Tibial nerve (tissue), 4 donors: Measurements from ENCODE around the gene SH3TC1. TPM values are rescaled to one million over a fixed set of nuclear protein-coding genes. Genes with fewer than 3 reads are reported as not detected.

Experiments used
- DNase-seq, 2 donors: peaks; one replicate each; pipeline ENCODE4 v3.0.0-alpha.2; 2019; ENCODE audit warnings: low spot score in 2 of 2
- H3K27ac ChIP-seq, 4 donors: fragments of 200-600 bp; sonication (generic) in 3 of 4; one replicate each; pipeline ENCODE4 v1.5.1; 2017 to 2019; ENCODE audit warnings: mild to moderate bottlenecking in 1 of 4
- H3K27me3 ChIP-seq, 2 donors: fragments of 200-600 bp; sonication (generic) in 1 of 2; one replicate each; pipeline versions ENCODE4 v1.5.1 to v1.6.0; 2017 to 2019
- H3K36me3 ChIP-seq, 3 donors: fragments of 200-600 bp; sonication (generic); one replicate each; pipeline ENCODE4 v1.5.1; 2018 to 2019
- H3K4me1 ChIP-seq, 4 donors: fragments of 200-600 bp; sonication (generic) in 3 of 4; one replicate each; pipeline ENCODE4 v1.5.1; 2017 to 2019
- H3K4me3 ChIP-seq, 4 donors: fragments of 200-600 bp; sonication (generic) in 3 of 4; one replicate each; pipeline ENCODE4 v1.5.1; 2017 to 2019; ENCODE audit warnings: mild to moderate bottlenecking in 1 of 4, moderate library complexity in 1 of 4
- H3K9me3 ChIP-seq, 4 donors: fragments of 200-600 bp; sonication (generic) in 3 of 4; one replicate each; pipeline ENCODE4 v1.5.1; 2017 to 2019
- EP300 ChIP-seq, 2 donors: sonication (generic); formaldehyde crosslinking; IDR thresholded peaks; one replicate each; pipeline ENCODE4 v1.6.1; 2017; ENCODE audit warnings: antibody characterized with exemption in 2 of 2, mild to moderate bottlenecking in 1 of 2
- POLR2A ChIP-seq, 2 donors: fragments of 450-650 bp; IDR thresholded peaks; one replicate each; pipeline ENCODE4 v1.6.1; 2017; ENCODE audit warnings: antibody characterized with exemption in 2 of 2, mild to moderate bottlenecking in 2 of 2, moderate library complexity in 2 of 2
- WGBS, 2 donors: methylation state at CpG; one replicate each; pipeline ENCODE4 v1.1.5; 2018; 5-methylcytosine and 5-hydroxymethylcytosine counted together
- total RNA-seq, 4 donors: library from RNA; depleted of rRNA; stranded (reverse); fragments of >200 nt; gene quantifications; one replicate each; pipeline ENCODE4 v1.1.0, GENCODE V29; 2016
- TF ChIP-seq, protein P1 (sequence below), 5 experiments: fragments of 200-600 bp in 3 of 5; fragments of 450-650 bp in 2 of 5; sonication (generic) in 3 of 5; IDR thresholded peaks; one replicate each; pipeline ENCODE4 v1.5.1; 2016 to 2019; ENCODE audit warnings: antibody characterized with exemption in 5 of 5, mild to moderate bottlenecking in 3 of 5, moderate library complexity in 2 of 5

The SH3TC1 gene
- total RNA-seq, 4 donors from 2014 or later: 31.6 to 176 (median 69.7) TPM

DNA sequence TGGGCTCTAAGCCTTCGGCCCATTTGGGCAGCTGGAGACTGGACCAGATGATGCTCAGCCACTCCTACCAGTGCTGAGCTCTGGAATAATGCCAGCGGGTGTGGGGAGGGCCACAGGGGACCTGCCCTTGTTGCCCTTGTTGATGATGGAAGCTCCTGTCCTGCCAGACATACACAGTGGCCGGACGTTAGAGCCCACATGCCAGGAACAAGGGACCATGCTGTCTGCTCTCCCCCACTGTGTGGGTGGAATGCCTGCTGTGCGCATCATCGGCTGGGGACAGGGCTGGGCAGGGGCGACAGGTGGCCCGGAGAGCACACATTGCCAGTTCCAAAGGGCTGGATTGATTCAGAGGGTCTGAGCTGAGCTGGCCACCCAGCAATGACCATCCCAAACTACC, 42.5 kb upstream of the SH3TC1 start:
- peak in 1 of 2 donors; percentile 26 for TF ChIP-seq EP300 (IDR thresholded peaks at IDR 0.05)
- TF ChIP-seq, protein P1, sequence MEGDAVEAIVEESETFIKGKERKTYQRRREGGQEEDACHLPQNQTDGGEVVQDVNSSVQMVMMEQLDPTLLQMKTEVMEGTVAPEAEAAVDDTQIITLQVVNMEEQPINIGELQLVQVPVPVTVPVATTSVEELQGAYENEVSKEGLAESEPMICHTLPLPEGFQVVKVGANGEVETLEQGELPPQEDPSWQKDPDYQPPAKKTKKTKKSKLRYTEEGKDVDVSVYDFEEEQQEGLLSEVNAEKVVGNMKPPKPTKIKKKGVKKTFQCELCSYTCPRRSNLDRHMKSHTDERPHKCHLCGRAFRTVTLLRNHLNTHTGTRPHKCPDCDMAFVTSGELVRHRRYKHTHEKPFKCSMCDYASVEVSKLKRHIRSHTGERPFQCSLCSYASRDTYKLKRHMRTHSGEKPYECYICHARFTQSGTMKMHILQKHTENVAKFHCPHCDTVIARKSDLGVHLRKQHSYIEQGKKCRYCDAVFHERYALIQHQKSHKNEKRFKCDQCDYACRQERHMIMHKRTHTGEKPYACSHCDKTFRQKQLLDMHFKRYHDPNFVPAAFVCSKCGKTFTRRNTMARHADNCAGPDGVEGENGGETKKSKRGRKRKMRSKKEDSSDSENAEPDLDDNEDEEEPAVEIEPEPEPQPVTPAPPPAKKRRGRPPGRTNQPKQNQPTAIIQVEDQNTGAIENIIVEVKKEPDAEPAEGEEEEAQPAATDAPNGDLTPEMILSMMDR (IDR thresholded peaks at IDR 0.05): no peak
- TF ChIP-seq POLR2A (IDR thresholded peaks at IDR 0.05): no peak
- no peaks in the 10 kb centered on the region for H3K36me3 ChIP-seq
- H3K27ac ChIP-seq: peak overlapping the region in 1 of 4 donors; percentile 77
- peaks cover 0 to 38% (median 22%) of the 10 kb centered on the region in 4 donors for H3K4me1 ChIP-seq
- WGBS, 2 donors: 43 to 67% methylated on average over 5 to 8 of the region's 8 CpGs
- peaks cover 0 to 16% of the 10 kb centered on the region in 2 donors for H3K27me3 ChIP-seq
- peak overlapping the region in 1 of 4 donors; percentile 96 for H3K4me3 ChIP-seq
- DNase-seq: no peak
- H3K9me3 ChIP-seq: no peaks in the 10 kb centered on the region

DNA sequence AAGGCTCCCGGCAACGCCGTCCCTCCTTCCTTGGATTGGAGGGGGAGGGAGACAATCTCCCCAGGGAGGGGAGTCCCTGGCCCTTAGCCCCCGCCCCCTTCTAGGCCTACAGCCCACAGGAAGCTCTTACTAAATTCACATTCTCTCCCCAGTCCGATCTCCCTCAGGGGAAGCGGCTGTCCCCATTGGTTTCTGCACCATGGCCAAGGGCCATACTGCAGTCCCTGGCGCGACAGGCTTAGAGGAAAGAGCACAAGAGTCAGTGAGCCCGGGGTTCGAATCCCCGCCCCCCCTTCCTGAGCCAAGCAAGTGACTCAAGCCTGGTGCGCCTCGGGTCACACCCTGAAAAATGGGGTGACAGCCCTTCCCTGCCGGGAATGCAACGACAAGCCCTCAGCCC, 41.6 kb upstream of the SH3TC1 start:
- Histone ChIP-seq H3K4me1 (peaks cover 0 to 38% (median 22%) of the 10 kb centered on the region in 4 donors), H3K36me3 (no peaks in the 10 kb centered on the region), H3K4me3 (peak overlapping the region; percentile 65 to 96 (median 86)), H3K9me3 (no peaks in the 10 kb centered on the region), H3K27me3 (peaks cover 0 to 16% of the 10 kb centered on the region in 2 donors), H3K27ac (peak overlapping the region in 1 of 4 donors; percentile 77)
- no peak for DNase-seq
- WGBS, 2 donors: 21 to 25% methylated on average over 15 of the region's 15 CpGs
- TF ChIP-seq EP300 (IDR thresholded peaks at IDR 0.05): peak in 1 of 2 donors; percentile 13
- TF ChIP-seq POLR2A (IDR thresholded peaks at IDR 0.05): no peak
- TF ChIP-seq, protein P1 (IDR thresholded peaks at IDR 0.05): no peak

DNA sequence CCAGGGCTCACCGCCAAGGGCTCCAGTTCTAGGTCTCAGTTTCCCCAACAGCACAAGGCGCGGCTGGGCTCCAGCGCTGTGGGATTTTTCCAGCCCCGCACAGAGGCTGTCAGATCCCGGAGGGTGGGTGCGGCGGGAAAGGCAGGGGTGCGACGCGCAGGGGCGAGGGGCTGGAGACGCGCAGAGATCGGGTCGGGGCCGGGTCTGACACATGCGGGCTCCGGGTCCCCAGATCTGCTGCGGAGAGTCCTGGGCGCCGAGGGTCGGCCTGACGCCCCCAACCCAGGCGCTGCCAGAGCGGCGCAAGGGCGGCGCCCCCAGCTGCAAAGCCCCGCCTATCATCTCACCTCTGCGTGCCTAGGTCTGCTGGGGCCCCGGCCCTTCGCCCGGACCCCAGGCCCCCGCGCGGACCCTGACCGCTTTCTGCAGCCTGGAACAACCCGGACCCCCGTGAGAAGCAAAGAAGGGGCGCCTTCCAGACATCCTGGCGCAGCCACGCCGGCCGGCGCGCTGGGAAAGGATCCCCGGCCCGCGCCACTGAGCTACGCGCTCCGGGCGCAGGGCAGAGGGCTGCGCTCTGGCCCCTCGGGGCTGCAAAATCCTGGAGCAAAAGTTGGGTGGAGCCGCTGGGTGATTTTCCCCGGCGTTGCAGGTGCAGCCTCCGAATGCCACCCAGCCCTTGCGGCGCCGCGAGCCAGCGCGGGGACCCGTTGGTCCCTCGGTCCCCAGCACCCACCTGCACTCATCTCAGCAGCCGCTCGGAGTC, 41.0 kb upstream of the SH3TC1 start:
- no peak for DNase-seq
- H3K36me3 ChIP-seq: no peaks in the 10 kb centered on the region
- TF ChIP-seq EP300 (IDR thresholded peaks at IDR 0.05): no peak
- TF ChIP-seq, protein P1 (IDR thresholded peaks at IDR 0.05): no peak
- no peak for TF ChIP-seq POLR2A (IDR thresholded peaks at IDR 0.05)
- H3K9me3 ChIP-seq: no peaks in the 10 kb centered on the region
- H3K27me3 ChIP-seq: peaks cover 0 to 16% of the 10 kb centered on the region in 2 donors
- H3K4me3 ChIP-seq: peak overlapping the region; percentile 65 to 96 (median 86)
- peak overlapping the region in 2 of 4 donors; percentile 56 to 77 for H3K27ac ChIP-seq
- WGBS, 2 donors: 1 to 2% methylated on average over 16 to 29 of the region's 70 CpGs
- peaks cover 0 to 38% (median 22%) of the 10 kb centered on the region in 4 donors for H3K4me1 ChIP-seq

DNA sequence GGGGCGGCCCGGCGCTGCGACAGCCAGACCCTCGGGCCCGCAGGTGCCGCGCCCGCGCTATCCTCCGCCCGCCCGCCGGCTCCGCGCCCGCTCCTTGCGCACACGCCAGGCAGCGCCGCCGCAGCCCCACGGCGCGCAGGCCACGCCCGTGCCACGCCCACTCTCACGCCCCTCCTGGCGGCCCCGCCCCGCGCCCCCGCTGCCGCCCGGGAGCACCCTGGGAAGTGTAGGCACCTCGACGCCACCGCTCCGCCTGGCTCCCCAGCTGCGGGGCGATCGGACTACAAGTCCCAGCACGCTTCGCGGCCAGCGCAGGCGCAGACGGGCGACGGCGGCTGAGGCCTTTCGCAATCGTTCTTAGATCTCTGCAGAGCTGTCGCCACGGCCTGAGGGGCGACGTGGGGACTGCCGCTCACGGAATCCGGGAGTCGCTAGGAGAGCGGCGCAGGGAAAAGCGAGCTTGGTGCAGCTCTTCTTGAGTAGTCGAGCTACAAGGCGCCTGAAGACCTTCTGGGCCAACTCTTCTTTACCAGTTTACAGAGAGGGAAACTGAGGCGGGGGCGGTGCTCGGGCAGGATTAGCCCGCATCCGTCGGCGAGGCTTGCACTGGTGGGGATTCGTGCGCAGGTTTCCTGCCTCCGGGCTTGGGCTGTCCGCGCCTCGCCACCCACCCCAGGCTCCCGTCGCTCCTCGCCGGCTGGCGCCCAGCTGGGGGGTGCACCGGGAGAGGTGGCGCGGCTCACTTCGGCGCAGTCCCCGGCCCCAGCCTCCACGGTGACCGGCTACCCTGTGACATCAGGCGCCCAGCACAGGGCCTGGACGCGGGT, 40.2 kb upstream of the SH3TC1 start, which contains the start of gene ABLIM2:
ABLIM2 (minus strand) TSS at position 104 of the 827 bp plus-strand sequence. CDS start 124 bp downstream, outside the sequence.
- Histone ChIP-seq H3K27ac (peak within 1 kb of the TSS in 2 of 4 donors; percentile 72 to 87), H3K27me3 (peaks cover 0 to 16% of the 10 kb centered on the region in 2 donors), H3K9me3 (no peaks in the 10 kb centered on the region), H3K4me3 (peak within 1 kb of the TSS; percentile 65 to 98 (median 94)), H3K36me3 (no peaks in the 10 kb centered on the region), H3K4me1 (peaks cover 0 to 38% (median 22%) of the 10 kb centered on the region in 4 donors)
- 1 to 2% methylated on average over 12 to 76 of the region's 96 CpGs for WGBS, 2 donors
- TF ChIP-seq, protein P1 (IDR thresholded peaks at IDR 0.05): peak in 2 of 5 experiments; percentile 34 to 59
- TF ChIP-seq POLR2A (IDR thresholded peaks at IDR 0.05): peak; percentile 59 to 90
- peak; percentile 79 to 97 for TF ChIP-seq EP300 (IDR thresholded peaks at IDR 0.05)
- peak; percentile 94 to 96 for DNase-seq
